Hindlimb muscle (tissue), 1 donor: ENCODE data around the gene MYOZ3. TPM values are rescaled to one million over a fixed set of nuclear protein-coding genes. Genes with fewer than 3 reads are reported as not detected.

Experiments
- DNase-seq: peaks from one replicate; pipeline ENCODE4 v3.0.0-alpha.2; 2013
- polyA plus RNA-seq: library from polyadenylated mRNA; unstranded; fragments of 120-200 nt; gene quantifications from one replicate; pipeline ENCODE4 v1.2.1, GENCODE V29; 2013; ENCODE audit not compliant: insufficient read length

MYOZ3 gene, protein sequence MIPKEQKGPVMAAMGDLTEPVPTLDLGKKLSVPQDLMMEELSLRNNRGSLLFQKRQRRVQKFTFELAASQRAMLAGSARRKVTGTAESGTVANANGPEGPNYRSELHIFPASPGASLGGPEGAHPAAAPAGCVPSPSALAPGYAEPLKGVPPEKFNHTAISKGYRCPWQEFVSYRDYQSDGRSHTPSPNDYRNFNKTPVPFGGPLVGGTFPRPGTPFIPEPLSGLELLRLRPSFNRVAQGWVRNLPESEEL
- 12.5 TPM for polyA plus RNA-seq

DNA sequence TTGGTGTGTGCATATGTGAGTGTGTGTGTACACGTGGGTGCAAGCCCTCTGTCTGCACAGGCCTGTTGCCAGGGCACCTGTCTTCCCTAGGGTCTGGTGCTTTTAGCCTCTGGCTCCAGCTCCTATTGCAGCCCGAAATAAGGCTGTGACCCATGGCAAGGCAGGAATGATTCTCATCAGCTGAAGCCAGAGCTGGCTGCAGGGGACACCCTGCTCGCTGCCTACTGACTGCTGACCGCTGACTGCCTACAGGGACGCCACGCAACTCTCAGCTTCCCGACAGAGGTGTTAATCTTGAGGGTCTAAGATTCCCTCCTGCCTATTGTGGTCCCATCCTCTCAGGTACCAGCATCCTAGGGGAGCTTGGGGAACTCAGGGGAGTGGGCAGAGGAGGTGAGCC, at the start of gene MYOZ3:
MYOZ3 (plus strand) TSS at position 166 of the 400 bp plus-strand sequence. CDS start 1,691 bp downstream, outside the sequence.
- no peak for DNase-seq

- DNase-seq, result no peak
Measured at GRCh38 chr5:150612405-150612804, 48.6 kb upstream of the MYOZ3 start.

- DNase-seq, result no peak
Measured at GRCh38 chr5:150612905-150613670, 48.0 kb upstream of the MYOZ3 start.

DNA sequence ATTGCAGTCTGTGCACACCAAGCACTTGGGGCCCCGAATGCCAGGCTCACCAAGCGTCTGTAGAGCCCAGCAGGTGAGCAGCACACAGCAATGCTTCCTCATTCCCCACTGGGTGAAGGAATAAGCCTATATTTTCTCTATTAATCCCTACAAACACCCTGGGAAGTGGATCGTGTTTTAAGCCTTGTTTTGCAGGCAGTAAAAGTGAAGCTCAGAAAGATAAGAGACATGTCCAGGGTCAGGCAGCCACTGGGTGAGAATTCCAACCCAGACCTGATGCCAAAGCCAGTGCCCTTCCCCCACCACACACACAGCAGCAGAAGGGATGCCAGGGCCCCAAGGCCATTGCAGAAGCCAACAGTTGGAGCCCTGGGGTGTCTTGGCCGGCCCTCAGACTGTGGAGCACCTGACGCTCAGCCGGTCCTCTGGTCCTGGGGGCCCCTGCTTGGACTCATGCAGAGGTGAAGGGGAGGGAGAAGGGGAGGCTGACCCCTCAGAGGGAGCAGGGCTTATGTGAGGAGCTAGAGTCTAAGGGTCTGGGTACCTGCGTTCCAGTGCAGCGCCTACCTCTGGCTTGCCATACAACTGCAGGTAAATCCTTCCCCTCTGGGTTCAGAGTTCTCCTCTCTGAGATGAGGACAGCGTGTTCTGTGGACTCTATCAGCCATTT, 46.9 kb upstream of the MYOZ3 start:
- DNase-seq, result no peak

DNA sequence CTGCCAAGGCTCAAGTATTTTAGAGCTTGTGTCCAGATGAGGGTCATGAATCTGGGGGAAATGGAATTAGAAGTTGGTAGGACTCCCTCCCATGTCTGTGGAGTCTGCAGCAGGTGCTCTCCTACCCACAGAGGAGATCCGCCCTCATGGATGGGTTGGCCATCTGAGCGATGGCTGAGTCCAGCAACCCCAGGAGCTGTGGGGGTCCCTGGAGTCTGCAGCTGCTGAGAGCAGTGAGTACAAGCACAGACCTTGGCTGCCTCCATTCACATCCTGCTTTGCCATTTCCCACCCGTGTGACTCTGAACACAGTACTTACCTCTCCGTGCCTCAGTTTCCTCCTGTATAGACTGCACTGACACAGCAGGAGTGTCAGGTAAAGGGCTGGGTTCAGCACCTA, 46.4 kb upstream of the MYOZ3 start:
- peak; percentile 46 for DNase-seq

DNA sequence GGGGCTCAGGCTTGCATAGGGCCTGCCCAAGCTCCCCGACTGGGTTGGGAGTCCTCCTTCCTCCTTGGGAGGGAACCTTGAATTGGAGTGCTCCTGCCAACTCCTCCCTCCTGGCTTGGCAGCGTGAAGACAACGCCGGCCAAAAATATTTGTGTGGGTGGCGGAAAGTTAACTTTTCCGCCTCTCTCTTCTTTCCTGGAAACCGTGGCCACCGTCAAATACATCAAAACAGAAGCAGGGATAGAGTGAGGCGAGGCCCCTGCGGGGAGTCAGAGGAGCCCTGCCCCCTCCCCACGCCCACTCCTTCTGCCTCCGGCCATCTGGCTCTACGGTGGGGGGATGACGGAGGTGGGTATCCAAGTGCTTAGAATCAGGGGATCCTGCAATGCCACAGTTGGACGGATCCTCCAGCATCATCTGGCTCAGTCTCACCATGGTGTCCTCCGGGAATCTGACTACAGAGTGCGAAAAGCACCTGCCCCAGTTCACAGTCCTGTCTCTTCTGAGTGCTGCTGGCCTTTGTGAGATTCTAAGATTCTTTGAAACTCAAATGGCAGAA, 45.8 kb upstream of the MYOZ3 start:
- DNase-seq, result peak; percentile 82

- no peak for DNase-seq
Measured at GRCh38 chr5:150616024-150616470, 45.0 kb upstream of the MYOZ3 start.

DNA sequence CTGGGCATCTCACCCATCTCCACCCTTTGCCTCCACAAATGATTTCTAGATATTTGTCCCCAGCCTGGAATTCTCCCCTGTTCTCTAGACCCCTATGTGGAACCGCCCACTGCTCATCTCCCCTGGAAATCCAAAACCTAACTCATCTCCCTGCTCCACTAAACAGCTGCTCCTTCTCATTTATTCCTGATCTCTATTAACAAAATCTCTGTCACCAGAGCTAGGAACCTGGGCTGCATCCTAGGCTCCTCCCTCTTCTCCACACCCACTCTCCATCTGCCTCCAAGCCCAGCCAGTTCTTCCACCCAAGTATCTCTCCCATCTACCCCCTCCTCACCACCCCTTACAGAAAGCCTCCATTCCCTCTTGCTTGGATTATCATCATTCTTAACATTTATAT, 44.5 kb upstream of the MYOZ3 start:
- no peak for DNase-seq

GRCh38 chr5:150618163-150618562, 42.9 kb upstream of the MYOZ3 start:
- DNase-seq, result no peak

DNA sequence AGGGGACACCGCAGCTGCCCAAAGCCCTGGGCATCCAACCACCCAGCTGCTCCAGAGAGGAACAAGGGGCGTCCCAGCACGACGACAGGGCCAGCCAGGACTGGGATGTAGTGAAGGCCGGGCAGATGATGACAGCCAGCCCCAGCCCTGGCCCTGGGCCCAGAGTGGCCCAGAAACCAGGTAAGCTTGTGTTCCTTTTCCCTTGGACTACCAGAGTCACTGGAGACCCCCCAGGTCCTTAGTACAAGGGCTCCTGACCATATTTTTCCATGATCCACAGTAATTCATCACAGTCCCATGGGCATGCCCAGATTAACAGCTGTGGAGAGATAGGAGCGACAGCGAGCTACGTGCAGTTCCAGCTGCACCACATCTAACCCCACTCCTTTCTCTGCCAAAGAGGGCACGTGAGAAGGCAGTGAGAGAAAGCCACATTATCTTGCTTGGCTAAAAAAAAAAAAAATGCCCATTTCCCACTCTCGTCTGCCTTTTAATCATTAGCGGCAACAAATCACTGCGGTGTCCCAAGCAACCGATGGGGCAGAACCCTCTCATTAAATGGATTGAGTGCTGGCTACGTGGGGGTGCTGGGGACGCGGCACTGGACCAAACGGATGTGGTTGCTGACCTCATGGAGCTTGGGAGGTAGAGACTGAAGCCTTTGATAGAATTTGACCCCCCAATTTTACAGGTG, 42.3 kb upstream of the MYOZ3 start:
- no peak for DNase-seq

DNA sequence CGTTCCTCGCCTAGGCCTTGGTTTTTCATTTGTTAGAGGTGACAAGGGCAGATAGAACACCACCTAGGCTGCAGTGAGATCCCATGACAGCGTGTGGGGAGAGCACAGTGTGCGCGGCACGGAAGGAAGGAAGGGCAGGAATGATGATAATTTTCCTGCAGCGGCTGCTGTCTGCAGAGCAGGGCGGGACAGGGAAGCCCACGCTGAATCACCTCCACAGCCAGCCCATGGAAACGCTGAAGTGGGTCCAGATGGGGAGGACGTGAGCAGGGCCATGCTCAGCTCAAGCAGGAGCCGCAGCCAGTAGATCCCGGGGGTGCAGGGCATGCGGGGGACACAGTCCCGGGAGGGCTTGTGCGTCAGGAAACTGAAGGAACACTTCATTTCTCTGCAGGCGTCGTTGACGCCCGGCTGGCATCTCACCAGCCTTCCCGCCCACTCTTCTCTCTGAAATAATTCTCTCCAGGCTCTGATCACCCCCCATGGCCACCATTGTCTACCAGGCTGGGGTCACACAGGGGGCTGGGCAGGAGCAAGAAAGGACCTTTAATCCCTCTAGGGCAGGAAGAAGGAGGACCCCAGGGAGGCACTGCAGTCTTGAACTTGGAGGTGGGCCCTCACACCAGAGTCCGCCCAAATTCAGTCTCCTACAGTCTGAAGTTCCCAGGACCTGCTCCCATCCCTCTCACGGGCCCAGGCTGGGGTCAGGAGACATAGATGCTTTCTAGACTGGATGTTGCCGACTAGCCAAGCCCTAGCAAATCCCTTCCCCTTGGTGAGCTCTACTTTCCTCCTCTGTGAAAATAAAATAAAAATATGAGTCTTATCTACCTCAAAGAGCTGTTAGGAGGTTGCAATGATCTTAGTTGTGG, 41.5 kb upstream of the MYOZ3 start:
- peak; percentile 49 for DNase-seq

- DNase-seq, result no peak
Measured at GRCh38 chr5:150621301-150621700, 39.8 kb upstream of the MYOZ3 start.

- DNase-seq, result no peak
Measured at GRCh38 chr5:150622157-150622556, 38.9 kb upstream of the MYOZ3 start.

- no peak for DNase-seq
Measured at GRCh38 chr5:150623152-150623877, 37.7 kb upstream of the MYOZ3 start.

DNA sequence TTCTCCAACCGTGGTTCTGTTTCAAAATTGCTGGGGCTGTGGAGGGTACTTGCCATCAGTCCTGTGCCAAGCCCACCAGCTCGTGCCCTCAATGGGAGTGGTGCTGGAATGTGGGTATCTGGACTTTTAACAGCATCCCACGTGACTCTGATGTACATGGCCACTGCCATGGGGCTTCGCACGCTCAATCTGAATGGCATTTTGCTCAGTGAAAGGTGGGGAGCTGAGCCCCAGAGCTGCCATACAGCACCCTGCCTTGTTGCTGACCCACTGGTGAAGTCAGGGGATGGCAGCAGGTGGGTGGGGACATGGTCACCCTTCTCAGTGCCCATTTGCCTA, 37.2 kb upstream of the MYOZ3 start:
- DNase-seq, result no peak

GRCh38 chr5:150624334-150625163, 36.5 kb upstream of the MYOZ3 start:
- no peak for DNase-seq

- DNase-seq, result no peak
Measured at GRCh38 chr5:150625164-150625535, 35.9 kb upstream of the MYOZ3 start.

GRCh38 chr5:150625831-150626746, 35.0 kb upstream of the MYOZ3 start:
- no peak for DNase-seq

DNA sequence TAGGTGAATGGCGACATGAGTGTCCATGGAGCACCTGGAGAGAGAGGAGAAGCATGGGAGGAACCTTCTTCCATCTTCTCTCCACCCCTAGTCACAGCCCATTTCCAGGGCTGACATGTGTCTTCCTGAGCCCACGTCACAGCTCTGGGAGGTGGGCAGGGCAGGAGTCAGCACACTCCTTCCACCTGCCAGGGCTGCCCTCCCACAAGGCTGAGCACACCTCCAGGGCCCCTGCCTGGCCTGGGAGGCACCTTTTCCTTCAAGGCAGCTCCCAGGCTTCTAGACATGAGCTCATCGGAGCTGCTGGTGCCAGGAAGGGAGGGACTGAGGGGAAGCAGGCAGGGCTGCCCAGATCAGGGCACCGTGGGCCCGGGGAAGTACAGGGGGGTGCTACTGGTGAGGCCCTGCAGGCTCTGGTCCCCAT, 34.2 kb upstream of the MYOZ3 start:
- no peak for DNase-seq
